ENCODE results near the gene DCDC1.

DNA sequence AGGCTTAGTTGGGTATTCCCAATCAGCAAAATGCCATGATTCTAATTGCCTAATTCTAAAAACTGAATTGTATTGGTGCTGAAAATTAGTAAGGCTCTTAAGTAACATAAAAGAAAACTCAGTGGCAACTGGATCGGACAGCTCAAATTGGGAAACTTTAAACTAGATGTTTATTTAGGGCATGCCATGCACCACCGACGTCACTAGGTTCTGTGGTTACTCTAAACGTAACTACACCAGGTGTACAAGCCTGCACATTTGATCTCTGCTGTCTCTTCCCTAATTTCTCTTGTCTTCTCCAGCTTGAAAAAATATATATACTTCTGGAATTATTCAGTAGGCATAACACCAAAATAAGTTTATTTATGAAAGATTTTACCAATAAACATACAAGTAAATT lies 378.2 kb downstream of the DCDC1 start:
- TF ChIP-seq CTCF (IDR thresholded peaks at IDR 0.05), result no peak
- no peak for TF ChIP-seq POLR2A (IDR thresholded peaks at IDR 0.05)
